Urinary bladder (tissue), 4 donors: ENCODE results near the gene TSPO2. TPM values are rescaled to one million over a fixed set of nuclear protein-coding genes. Genes with fewer than 3 reads are reported as not detected.

ENCODE experiments used
- DNase-seq: peaks from one replicate; pipeline ENCODE4 v3.0.0-alpha.2; 2015; ENCODE audit errors: extremely low spot score
- H3K27ac ChIP-seq: one replicate; pipeline ENCODE4 v1.5.1; 2013; ENCODE audit warnings: low read depth, mild to moderate bottlenecking, moderate library complexity
- H3K36me3 ChIP-seq: one replicate; pipeline ENCODE4 v1.6.1; 2013; ENCODE audit warnings: mild to moderate bottlenecking, moderate library complexity; ENCODE audit not compliant: insufficient read depth
- H3K4me1 ChIP-seq: one replicate; pipeline ENCODE4 v1.6.1; 2013; ENCODE audit warnings: mild to moderate bottlenecking, moderate library complexity; ENCODE audit not compliant: insufficient read depth
- H3K4me3 ChIP-seq: one replicate; pipeline ENCODE4 v1.5.1; 2013; ENCODE audit warnings: low read depth, low read length
- WGBS: extraction: QIAGEN DNeasy Blood & Tissue Kit; methylation state at CpG from one replicate; pipeline ENCODE4 v1.1.7; 2013; 5-methylcytosine and 5-hydroxymethylcytosine counted together
- polyA plus RNA-seq: library from polyadenylated mRNA; stranded (reverse); fragments of 200-250 nt; gene quantifications from one replicate; pipeline ENCODE4 v1.2.3, GENCODE V29; 2013
- total RNA-seq: library from RNA; depleted of rRNA; stranded (reverse); fragments of >200 nt; gene quantifications from one replicate; pipeline ENCODE4 v1.2.3, GENCODE V29; 2014
- donor health status: healthy with polysubstance abuse.
- donor health status: healthy.

Gene TSPO2
- total and polyA plus RNA-seq, 2 donors: not detected

DNA sequence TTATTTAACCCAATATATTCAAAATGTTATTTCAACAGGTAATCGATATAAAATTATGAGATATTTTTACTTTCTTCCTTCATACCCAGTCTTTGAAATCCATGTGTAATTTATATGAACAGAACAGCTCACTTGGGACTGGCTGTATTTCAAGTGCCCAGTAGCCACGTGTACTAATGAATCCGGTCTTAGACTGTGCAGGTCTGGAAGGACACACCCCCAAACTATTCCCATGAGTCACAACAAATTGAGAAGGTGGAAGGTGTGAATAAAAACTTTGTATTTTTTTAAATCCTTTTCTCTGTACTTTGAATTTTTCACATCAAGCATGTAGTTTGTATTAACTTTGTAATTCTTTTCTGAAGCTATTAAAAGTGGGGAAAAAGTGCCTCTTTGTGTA lies 6.1 kb upstream of the TSPO2 start:
- Histone ChIP-seq H3K4me3 (no peak overlapping the region), H3K27ac (no peak overlapping the region), H3K4me1 (no peaks in the 10 kb centered on the region), H3K36me3 (no peaks in the 10 kb centered on the region)
- 72% methylated on average over 3 of the region's 3 CpGs for WGBS
- no peak for DNase-seq

DNA sequence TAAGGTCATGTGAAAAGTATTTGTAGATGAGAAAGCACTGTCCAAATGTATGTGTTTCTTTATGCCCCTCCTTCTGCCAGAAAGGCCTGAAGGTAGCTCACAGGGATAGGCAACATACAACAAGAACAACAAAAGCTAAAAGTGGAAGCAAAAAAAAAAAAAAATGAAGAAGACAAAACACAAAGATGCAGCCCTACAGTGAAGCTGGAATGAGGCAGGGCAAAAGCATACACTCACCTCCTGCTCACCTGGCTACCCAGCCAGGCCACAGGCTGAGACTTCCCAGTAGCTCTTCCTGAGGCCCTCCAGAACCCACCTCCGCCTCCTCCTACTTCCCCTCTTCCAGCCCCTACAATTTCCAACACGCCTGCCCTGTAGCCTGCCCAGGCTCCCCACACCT lies 5.7 kb upstream of the TSPO2 start:
- H3K36me3 ChIP-seq: no peaks in the 10 kb centered on the region
- H3K4me3 ChIP-seq: no peak overlapping the region
- H3K4me1 ChIP-seq: no peaks in the 10 kb centered on the region
- 66% methylated on average over 2 of the region's 2 CpGs for WGBS
- DNase-seq: no peak
- no peak overlapping the region for H3K27ac ChIP-seq

DNA sequence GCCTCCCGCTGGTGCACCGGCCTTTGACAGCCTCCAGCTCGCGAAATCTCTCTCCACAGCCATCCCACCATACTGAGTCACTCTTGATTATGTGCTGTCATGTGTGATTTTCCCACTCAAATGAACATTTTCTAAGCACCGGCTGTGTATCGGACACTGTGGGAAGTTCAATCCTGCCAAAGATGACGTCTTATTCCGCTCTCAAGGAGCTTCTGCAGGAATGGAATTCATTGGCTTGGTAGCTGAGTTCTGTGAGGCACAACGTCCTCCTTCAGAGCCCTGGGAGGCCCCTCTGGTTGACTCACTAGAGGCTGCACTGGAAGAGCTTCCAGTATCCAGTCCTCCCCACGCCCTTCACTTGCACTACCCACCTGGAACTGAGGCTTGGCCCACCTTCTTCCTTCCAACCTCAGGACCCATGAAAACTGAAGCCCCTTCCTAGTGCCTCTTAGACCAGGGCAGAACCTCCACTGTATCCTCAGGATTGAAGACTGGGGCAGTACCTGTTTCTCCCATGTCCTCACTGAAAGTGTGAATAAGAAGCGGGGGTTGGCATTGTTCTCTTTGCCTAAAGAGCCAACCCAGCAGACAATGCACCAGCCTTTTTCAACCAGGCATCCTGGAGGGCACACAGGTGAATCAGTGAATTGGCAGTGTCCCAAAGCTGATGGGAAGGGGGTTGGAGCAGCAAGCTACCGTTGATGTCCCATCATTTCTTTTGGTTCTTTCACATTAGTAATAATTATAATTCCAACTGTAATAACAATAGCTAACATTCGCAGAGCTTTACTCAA lies 5.0 kb upstream of the TSPO2 start:
- WGBS: 75% methylated on average over 13 of the region's 13 CpGs
- no peaks in the 10 kb centered on the region for H3K4me1 ChIP-seq
- H3K36me3 ChIP-seq: no peaks in the 10 kb centered on the region
- DNase-seq: no peak
- no peak overlapping the region for H3K27ac ChIP-seq
- no peak overlapping the region for H3K4me3 ChIP-seq

- no peak overlapping the region for H3K4me3 ChIP-seq
- DNase-seq: no peak
- H3K27ac ChIP-seq: no peak overlapping the region
- no peaks in the 10 kb centered on the region for H3K4me1 ChIP-seq
- H3K36me3 ChIP-seq: no peaks in the 10 kb centered on the region
- 98% methylated on average over 3 of the region's 3 CpGs for WGBS
These were observed 4.1 kb upstream of the TSPO2 start for GRCh38 chr6:41038205-41038604.

DNA sequence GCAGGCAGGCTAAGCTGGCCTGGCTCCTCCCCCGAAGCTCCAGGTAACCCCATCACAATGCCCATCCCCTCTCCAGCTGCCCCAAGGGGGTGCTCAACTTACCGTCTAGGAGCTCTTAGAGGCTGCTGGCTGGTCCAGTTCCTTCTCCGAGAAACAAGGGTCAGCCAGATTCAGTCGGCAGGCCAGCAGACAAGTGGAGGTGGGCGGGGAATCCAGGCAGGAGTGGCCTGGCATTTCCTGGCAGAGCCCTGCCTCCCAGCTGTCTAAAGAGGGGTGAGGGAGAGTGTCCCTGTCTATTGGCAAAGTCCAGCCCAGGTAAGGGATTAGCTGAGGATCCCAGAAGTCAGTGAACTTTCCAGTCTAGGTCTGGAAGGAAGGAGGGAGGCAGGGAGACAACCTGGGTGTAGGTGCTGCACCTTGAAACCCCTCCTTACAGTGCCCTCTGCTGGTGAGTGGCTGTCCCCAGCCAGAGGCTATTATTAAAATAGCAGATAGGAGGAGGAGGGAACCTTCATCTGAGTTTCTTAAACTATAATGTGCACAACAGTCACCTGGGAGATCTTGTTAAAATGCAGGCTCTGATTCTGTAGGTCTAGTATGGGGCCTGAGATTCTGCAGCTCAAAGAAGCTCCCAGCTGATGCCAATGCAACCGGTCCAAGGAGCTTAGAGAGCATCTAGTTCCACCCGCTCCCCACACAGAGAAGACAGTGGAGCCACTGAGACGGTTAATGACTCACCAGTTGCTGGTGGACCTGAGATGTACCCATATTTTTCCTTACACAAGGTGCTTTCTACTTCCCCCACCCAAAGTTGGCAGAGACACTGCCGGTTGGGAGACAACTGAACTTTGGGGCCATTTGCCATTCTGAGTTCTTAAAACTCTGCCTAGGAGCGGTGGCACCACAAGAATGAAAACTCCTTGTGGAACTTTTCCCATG lies 2.9 kb upstream of the TSPO2 start, which contains the start of gene UNC5CL:
Gene UNC5CL (minus strand): TSS at position 162 of the 939 bp plus-strand sequence. CDS start 4,147 bp downstream, outside the sequence.
- 73% methylated on average over 10 of the region's 10 CpGs for WGBS

GRCh38 chr6:41040101-41040939 lies 1.9 kb upstream of the TSPO2 start:
- Histone ChIP-seq H3K4me3 (no peak overlapping the region), H3K36me3 (no peaks in the 10 kb centered on the region), H3K4me1 (no peaks in the 10 kb centered on the region), H3K27ac (no peak overlapping the region)
- DNase-seq: no peak
- WGBS: 72% methylated on average over 6 of the region's 6 CpGs

More for the DNA sequence above, 2.9 kb upstream of the TSPO2 start, which contains the start of gene UNC5CL:
- H3K4me3 ChIP-seq: no peak within 1 kb of the TSS
- H3K4me1 ChIP-seq: no peaks in the 10 kb centered on the region
- no peaks in the 10 kb centered on the region for H3K36me3 ChIP-seq
- DNase-seq: no peak
- no peak within 1 kb of the TSS for H3K27ac ChIP-seq

DNA sequence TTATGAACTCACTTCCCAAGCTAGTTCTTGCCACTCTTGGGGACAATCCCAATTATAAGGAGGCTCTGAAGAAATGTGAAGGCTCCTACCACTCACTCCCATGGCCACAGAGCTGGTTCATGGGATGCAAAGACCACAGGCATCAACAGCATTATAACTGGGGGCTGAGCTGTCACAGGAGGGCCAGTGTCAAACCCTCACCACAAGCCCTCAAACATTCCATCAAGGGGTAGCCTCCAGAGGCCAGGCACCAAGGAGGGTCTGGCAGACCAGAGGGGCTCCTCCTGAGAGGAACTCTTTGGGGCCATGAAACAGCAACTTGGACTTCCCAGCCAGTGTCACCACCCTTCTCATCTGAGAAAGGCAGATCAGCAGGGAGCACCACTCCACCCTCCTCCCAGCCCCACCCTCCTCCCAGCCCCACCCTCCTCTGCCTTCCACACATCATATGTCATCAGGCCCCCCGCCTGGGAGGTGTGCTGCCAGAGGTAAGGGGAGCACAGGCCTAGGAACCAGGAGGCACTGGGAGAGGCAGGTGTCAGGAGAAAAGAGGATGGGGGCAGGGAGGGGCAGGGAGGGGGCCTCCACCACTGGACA lies 1.2 kb upstream of the TSPO2 start:
- Histone ChIP-seq H3K4me3 (no peak overlapping the region), H3K36me3 (no peaks in the 10 kb centered on the region), H3K27ac (no peak overlapping the region), H3K4me1 (no peaks in the 10 kb centered on the region)
- 81% methylated on average over 1 of the region's 1 CpG for WGBS
- no peak for DNase-seq

- H3K4me3 ChIP-seq: no peak overlapping the region
- no peaks in the 10 kb centered on the region for H3K4me1 ChIP-seq
- 97% methylated on average over 3 of the region's 3 CpGs for WGBS
- DNase-seq: no peak
- H3K27ac ChIP-seq: no peak overlapping the region
- no peaks in the 10 kb centered on the region for H3K36me3 ChIP-seq
These were observed 884 bp downstream of the TSPO2 start for GRCh38 chr6:41043151-41043550.

GRCh38 chr6:41045664-41046063 lies 3.4 kb downstream of the TSPO2 start:
- no peaks in the 10 kb centered on the region for H3K4me1 ChIP-seq
- no peak overlapping the region for H3K27ac ChIP-seq
- no peak for DNase-seq
- no peak overlapping the region for H3K4me3 ChIP-seq
- no peaks in the 10 kb centered on the region for H3K36me3 ChIP-seq
- WGBS: 70% methylated on average over 5 of the region's 5 CpGs

DNA sequence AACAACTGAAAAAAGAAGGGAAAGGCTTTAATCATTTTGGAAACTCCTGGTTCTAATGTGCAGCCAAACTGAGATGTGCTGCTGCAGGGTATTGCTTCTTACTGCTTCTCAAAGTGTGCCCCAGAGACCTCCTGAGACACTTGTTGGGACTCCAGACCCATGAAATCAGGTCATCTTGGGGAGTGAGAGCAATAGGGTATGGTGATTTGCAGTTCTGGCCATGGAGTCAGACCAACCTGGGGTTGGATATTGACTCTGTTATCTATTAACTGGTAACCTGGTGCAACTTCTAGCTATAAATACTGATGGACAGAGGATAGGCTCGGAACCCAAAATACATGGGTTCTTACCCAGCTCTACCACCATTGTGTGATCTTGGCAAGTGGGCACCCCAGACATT lies 3.8 kb downstream of the TSPO2 start:
- no peak overlapping the region for H3K4me3 ChIP-seq
- WGBS: 100% methylated on average over 1 of the region's 1 CpG
- H3K27ac ChIP-seq: no peak overlapping the region
- no peaks in the 10 kb centered on the region for H3K4me1 ChIP-seq
- H3K36me3 ChIP-seq: no peaks in the 10 kb centered on the region
- DNase-seq: no peak

DNA sequence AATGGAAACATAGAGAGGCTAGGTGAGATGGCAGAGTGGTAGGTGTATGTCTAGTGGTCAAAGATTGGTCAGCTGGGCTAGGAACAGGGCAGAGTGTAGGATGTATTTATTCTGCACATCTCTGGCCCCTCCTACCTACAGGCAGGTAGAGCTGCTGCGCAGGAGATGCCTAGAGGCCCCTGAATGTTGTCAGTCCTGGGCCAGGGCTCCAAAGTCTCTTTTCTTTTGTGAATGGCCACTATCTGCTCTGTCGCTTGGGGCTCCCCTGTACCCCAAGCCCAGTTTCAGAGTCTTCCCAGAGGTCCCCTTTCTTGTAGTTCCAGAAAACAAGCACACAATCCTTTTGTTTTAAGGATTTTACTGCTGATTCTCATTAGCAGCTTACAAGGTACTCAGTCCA lies 5.0 kb downstream of the TSPO2 start:
- H3K4me3 ChIP-seq: no peak overlapping the region
- H3K4me1 ChIP-seq: no peaks in the 10 kb centered on the region
- no peak for DNase-seq
- no peak overlapping the region for H3K27ac ChIP-seq
- H3K36me3 ChIP-seq: no peaks in the 10 kb centered on the region
- 98% methylated on average over 2 of the region's 2 CpGs for WGBS

GRCh38 chr6:41047745-41048732 lies 5.8 kb downstream of the TSPO2 start:
- H3K27ac ChIP-seq: no peak overlapping the region

More at GRCh38 chr6:41047745-41048732, 5.8 kb downstream of the TSPO2 start:
- Histone ChIP-seq H3K4me3 (no peak overlapping the region), H3K36me3 (no peaks in the 10 kb centered on the region), H3K4me1 (no peaks in the 10 kb centered on the region)
- DNase-seq: no peak
- 64% methylated on average over 9 of the region's 9 CpGs for WGBS
